ENCODE measurements around the gene PPHLN1. TPM values are rescaled to one million over a fixed set of nuclear protein-coding genes. Genes with fewer than 3 reads are reported as not detected.

Gene PPHLN1
- total RNA-seq, 1 donor from 2014 or later: 1.7 TPM

- TF ChIP-seq, protein P1, sequence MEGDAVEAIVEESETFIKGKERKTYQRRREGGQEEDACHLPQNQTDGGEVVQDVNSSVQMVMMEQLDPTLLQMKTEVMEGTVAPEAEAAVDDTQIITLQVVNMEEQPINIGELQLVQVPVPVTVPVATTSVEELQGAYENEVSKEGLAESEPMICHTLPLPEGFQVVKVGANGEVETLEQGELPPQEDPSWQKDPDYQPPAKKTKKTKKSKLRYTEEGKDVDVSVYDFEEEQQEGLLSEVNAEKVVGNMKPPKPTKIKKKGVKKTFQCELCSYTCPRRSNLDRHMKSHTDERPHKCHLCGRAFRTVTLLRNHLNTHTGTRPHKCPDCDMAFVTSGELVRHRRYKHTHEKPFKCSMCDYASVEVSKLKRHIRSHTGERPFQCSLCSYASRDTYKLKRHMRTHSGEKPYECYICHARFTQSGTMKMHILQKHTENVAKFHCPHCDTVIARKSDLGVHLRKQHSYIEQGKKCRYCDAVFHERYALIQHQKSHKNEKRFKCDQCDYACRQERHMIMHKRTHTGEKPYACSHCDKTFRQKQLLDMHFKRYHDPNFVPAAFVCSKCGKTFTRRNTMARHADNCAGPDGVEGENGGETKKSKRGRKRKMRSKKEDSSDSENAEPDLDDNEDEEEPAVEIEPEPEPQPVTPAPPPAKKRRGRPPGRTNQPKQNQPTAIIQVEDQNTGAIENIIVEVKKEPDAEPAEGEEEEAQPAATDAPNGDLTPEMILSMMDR (IDR thresholded peaks at IDR 0.05): no peak
- no peak overlapping the region for H3K27ac ChIP-seq
- peak overlapping the region in 1 of 2 donors; percentile 19 for H3K4me3 ChIP-seq
- intact Hi-C loops (cut with DNase I): no loop called here
- no peaks in the 10 kb centered on the region for H3K27me3 ChIP-seq
- H3K36me3 ChIP-seq: peaks cover 15 to 16% of the 10 kb centered on the region in 2 donors
- no peaks in the 10 kb centered on the region for H3K4me1 ChIP-seq
- no peaks in the 10 kb centered on the region for H3K9me3 ChIP-seq
- DNase-seq (ENCODE audit: low spot score in 2 of 2): no peak
These were observed 143.0 kb downstream of the PPHLN1 start for GRCh38 chr12:42468921-42469320.

- no peaks in the 10 kb centered on the region for H3K27me3 ChIP-seq
- no peak for DNase-seq (ENCODE audit: low spot score in 2 of 2)
- peak overlapping the region in 1 of 2 donors; percentile 19 for H3K4me3 ChIP-seq
- no peaks in the 10 kb centered on the region for H3K9me3 ChIP-seq
- TF ChIP-seq, protein P1 (IDR thresholded peaks at IDR 0.05): no peak
- H3K4me1 ChIP-seq: no peaks in the 10 kb centered on the region
- no peak overlapping the region for H3K27ac ChIP-seq
- intact Hi-C loops (cut with DNase I): no loop called here
- peaks cover 10% of the 10 kb centered on the region in 2 donors for H3K36me3 ChIP-seq
These were observed 143.6 kb downstream of the PPHLN1 start for GRCh38 chr12:42469355-42470175.

GRCh38 chr12:42472376-42472775 is 146.4 kb downstream of the PPHLN1 start:
- H3K27ac ChIP-seq: no peak overlapping the region
- H3K27me3 ChIP-seq: no peaks in the 10 kb centered on the region
- no peak for DNase-seq (ENCODE audit: low spot score in 2 of 2)
- intact Hi-C loops (cut with DNase I): no loop called here
- no peaks in the 10 kb centered on the region for H3K4me1 ChIP-seq
- H3K4me3 ChIP-seq: no peak overlapping the region
- H3K36me3 ChIP-seq: no peaks in the 10 kb centered on the region
- no peaks in the 10 kb centered on the region for H3K9me3 ChIP-seq
- TF ChIP-seq, protein P1 (IDR thresholded peaks at IDR 0.05): no peak

DNA sequence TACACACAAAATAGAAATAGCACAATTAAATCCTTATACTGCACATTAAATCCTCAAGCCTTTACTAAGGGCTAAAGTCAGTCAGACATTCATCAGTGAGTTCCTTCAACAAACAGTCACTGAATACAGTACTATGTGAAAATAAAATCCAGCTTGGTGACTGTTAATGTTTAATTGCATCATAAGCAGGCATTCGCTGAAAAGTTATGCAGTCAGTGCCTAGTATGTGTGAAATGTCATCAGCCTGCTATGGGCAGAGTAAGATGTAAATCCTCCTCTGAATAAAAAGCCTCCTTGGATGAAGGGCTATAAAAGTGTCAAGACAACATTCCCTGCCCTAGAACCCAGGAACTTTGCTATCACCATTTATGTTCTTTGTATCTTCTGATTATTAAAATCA is 147.2 kb downstream of the PPHLN1 start:
- no peaks in the 10 kb centered on the region for H3K36me3 ChIP-seq
- no peaks in the 10 kb centered on the region for H3K27me3 ChIP-seq
- intact Hi-C loops (cut with DNase I): no loop called here
- no peaks in the 10 kb centered on the region for H3K4me1 ChIP-seq
- no peaks in the 10 kb centered on the region for H3K9me3 ChIP-seq
- no peak overlapping the region for H3K4me3 ChIP-seq
- no peak overlapping the region for H3K27ac ChIP-seq
- TF ChIP-seq, protein P1 (IDR thresholded peaks at IDR 0.05): no peak
- no peak for DNase-seq (ENCODE audit: low spot score in 2 of 2)

DNA sequence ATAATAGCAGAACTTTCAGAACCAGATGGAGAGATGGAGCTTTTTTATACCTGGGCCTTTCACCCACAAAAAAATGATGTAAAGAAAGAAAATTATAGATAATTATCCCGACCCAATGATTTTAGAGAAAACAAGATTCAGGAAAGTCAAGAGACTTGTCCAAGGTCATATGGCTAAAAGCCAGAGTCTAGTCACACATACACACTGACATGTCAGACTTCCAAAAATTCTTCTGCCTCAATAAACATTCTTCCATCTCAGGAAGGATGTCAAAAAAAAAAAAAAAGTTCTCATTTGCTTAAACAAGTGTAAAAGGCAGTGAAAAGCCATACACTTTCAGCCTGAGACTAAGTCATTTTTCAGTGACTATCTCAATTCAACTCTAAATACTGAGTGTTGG is 147.6 kb downstream of the PPHLN1 start:
- no peak for DNase-seq (ENCODE audit: low spot score in 2 of 2)
- Histone ChIP-seq H3K4me1 (no peaks in the 10 kb centered on the region), H3K36me3 (no peaks in the 10 kb centered on the region), H3K27ac (no peak overlapping the region), H3K9me3 (no peaks in the 10 kb centered on the region), H3K27me3 (no peaks in the 10 kb centered on the region), H3K4me3 (no peak overlapping the region)
- intact Hi-C loops (cut with DNase I): no loop called here
- TF ChIP-seq, protein P1 (IDR thresholded peaks at IDR 0.05): no peak

All from ascending aorta (tissue), 2 donors.